Skin of body (tissue), 2 donors: ENCODE measurements around the gene MRPL36. TPM values are rescaled to one million over a fixed set of nuclear protein-coding genes. Genes with fewer than 3 reads are reported as not detected.
"Not testable (repeated sequence)": the region's sequence is repeated elsewhere in the genome, so short reads cannot be mapped to it uniquely, and the experiment has no call there.

Experiments
- DNase-seq: peaks from one replicate; lab custom pipeline; 2025; lab: John Stamatoyannopoulos, UW
- total RNA-seq: library from RNA; depleted of rRNA; stranded (reverse); fragments of >200 nt; gene quantifications from one replicate; pipeline ENCODE4 v1.2.3, GENCODE V29; 2014

MRPL36 gene
- total RNA-seq, result 23.1 TPM

GRCh38 chr5:1799602-1800471 lies at the start of gene MRPL36:
Gene MRPL36, minus strand, starts transcription at chr5:1799837. Its CDS starts 902 bp downstream, at chr5:1798935.
- peak; percentile 73 for DNase-seq

DNA sequence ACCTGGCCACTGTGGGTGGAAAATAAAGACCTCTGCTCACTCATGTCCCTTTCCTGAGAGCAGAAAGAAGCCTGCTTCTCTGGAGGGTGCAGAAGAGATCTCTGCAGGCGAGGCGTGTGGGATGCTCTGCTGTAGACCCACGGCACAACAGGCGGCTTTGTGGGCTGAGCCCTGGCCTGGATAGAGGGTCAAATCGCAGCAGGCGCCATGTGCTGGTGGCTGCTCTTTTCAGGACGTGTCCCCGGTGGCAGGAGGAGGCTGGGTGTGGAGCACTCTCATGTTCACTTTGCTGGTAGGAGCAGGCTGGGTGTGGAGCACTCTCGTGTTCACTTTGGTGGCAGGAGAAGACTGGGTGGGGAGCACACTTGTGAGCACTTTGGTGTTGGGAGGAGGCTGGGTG lies 48.0 kb upstream of the MRPL36 start:
- DNase-seq, result no peak

DNA sequence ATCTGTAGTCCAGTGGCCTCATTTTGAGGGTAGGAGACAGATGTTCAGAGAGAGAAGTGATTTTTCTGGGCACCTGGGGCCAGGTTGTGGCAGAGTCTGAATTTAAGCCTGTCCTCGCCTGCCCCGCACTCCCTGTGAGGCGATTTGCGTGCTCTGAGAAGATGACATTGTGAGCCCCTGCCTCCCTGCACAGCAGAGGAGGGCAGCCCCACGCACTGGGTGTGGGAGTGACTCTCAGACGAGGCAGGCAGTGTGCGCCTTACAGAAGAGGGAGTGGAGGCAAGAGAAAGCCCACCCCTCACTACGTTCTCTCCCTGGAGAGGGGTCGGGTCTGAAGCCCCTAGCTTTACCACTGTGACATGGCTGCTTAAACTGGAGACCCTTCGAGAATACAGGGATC lies 47.4 kb upstream of the MRPL36 start:
- no peak for DNase-seq

DNA sequence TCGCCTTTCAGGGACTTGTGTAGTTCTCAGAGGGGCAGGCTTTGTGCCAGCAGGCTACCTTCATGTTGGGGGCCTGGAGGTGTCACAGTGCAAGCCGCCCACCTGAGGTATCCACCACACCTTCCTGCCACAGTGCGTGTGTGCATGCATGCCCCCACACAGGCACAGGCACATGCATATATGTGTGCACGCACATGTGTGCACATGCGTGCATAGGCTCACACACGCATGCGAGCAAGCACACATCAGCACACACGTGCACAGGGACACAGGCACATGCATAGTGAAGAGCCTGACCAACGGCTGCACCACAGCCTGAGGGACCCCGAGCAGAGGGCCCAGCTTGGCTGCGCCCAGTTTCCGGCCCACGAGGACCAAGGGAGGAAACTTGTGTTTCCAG lies 46.9 kb upstream of the MRPL36 start:
- no peak for DNase-seq

DNA sequence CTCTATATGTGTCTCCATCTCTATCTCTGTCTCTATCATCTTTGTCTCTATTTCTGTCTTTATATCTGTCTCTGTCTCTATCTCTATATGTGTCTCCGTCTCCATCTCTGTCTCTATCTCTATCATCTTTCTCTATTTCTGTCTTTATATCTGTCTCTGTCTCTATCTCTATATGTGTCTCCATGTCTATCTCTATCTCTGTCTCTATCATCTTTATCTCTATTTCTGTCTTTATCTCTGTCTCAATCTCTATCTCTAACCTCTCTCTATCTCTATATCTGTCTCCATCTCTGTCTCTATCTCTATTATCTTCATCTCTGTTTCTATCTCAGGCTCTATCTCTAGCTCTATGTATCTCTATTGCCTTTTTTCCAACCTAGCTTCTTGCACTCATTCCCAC lies 46.1 kb upstream of the MRPL36 start:
- DNase-seq, result no peak

- no peak for DNase-seq
Observed at GRCh38 chr5:1844708-1845436, 45.2 kb upstream of the MRPL36 start.

- not testable (repeated sequence) for DNase-seq
Observed at GRCh38 chr5:1843761-1844160, 44.1 kb upstream of the MRPL36 start.

- DNase-seq, result no peak
Observed at GRCh38 chr5:1842004-1842819, 42.6 kb upstream of the MRPL36 start.

DNA sequence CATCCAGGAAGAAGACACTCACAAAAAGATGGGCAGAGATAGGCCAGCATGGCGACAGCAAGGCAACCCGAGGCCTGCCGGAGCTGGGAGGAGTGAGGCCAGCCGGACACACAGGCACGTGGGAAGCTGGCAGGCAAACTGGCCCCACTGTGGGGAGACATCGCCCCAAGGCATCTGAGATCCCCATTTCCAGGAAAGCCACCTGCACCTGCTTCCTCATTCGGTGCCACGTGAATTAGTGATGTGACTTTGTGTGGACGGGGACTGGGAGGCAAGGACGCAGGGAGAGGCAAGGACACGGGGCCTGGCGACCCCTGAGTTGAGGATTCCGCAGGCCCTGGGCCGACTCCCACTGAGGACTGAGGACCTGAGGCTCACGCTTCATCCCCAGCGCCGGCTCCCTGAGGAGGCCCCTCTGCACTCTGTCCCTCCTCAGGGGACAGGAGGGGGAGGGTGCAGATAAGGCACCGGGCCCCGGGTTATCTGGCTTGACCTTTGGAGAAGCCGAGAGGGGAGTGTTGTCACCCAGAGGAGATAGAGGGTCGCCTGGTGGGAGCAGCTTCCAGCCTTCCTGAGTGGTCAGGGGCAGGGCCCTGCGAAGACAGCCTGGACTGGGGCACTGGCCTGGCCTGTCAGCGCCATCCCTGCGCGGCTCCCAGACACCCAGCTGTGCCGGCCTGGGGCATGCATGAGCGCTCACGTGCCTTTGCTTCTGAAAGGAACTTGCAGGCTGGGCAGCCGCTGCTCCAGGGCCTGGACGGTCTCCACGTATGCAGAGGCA lies 41.3 kb upstream of the MRPL36 start:
- DNase-seq, result no peak

GRCh38 chr5:1840071-1840547 lies 40.5 kb upstream of the MRPL36 start:
- DNase-seq, result no peak

DNA sequence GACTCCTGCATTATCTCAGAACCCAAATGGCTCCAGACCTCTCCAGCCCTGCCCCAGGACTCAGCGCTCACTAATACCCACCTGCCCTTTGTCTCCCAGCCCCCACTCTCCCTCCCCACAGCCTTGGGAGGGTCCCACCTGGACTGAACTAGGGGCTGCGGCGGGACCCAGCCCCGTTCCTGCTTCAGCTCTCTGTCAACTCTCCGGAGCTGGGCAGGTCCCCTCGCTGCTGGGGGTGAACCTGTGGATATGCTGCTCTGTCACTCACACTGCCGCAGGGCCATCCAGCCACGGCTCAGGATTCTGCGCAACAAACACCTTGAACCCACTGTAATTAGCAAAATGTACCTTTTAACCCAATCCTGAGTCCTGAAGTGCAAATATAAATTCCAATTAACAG lies 38.4 kb upstream of the MRPL36 start:
- no peak for DNase-seq

DNA sequence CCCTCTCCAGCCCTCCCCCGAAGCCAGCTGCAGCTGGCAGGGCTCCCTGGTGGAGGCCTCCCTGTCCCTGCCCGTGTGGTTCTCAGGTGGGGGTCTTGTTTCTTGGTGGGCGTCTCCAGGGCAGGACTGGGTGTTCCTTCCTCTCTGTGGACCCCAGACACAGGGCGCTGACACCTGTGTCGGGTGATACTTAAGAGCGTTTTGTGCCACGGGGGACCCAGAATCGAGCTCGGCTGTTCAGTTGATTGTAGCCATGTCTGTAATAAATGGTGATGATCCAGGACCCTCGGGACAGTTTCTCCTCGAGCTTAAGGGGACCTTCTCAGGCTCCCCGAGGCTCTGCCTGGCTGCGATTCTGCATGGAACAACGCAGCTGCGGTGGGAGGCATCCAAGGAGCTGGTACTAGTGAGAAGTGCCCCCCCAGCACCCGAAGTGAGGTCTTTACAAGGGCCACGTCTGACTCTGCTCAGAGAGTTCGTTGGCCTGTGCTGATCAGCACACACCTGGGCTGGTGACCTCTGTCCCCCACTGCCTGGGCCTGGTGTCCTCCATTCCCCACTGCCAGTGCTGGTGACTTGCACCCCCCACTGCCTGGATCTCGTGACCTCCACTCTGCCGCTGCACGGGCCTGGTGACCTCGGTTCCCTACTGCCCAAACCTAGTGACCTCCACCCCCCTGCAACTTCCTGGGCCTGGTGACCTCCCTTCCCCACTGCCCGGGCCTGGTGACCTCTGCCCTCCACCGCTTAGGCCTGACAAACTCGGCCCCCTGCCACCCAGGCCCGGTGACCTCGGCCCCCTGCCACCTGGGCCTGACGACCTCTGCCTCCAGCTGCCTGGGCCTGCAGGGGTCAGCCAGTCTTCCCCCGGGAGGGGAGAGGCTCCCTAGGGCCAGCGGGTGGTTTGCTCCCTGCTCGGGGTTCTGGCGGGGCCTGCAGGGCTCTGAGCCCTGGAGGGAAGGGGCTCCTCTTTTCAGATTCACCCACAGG lies 37.5 kb upstream of the MRPL36 start:
- no peak for DNase-seq

- DNase-seq, result no peak
Observed at GRCh38 chr5:1836176-1836890, 36.7 kb upstream of the MRPL36 start.

DNA sequence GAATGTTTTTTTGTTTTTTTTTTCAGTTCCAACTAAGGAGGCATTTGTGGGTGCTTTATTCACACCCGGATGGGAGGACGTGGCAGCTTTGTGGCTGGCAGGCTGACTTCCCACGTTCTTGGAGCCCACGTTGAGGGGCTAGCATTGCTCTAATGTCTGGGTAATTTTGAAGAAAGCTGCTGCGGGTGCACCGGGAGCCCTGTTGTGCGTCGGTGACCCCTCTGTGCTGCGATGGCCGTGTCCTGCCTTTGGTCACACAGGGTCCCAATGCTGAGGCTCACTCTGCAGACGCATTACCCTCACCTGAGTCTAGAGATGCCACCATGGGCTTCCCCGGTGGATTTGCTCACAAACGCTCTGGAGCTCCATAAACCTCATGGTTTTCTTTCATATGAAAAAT lies 35.8 kb upstream of the MRPL36 start:
- DNase-seq, result no peak

DNA sequence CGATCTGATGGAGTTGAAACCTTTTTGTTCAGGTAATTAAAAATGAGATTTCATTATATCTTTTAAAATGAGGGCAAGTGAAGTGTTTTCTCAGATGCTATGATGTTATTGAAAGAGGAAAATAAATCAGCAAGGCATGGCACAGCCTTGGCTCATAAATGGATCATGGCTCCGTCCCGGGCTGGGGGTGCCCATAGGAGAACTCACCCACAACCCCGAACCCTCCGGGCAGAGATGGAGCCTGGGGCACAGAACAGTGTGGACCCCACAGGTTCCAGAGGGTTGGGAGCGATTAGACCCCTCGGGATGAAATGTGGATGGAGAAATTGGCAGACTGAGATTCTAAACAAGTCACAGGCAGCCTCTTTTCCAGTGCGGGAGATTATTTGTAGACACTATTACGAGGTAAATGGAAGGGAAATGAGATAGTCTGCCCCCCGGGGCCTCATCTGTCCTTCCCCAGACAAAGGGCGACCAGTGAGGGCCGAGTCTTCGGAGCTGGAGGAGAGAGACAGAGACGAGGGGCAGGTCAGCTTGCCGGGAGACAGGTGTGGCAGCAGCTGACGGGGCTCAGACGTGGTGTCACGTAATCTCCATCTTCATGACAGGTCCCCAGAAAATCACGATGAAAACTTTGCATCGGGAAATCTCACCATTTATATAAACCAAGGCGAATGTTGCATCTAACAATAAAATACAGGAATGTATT lies 35.2 kb upstream of the MRPL36 start:
- no peak for DNase-seq

- no peak for DNase-seq
Observed at GRCh38 chr5:1834022-1834551, 34.5 kb upstream of the MRPL36 start.

GRCh38 chr5:1833264-1834021 lies 33.8 kb upstream of the MRPL36 start:
- no peak for DNase-seq
